H1 (cell line): Measurements from ENCODE around the gene PCTP. TPM values are rescaled to one million over a fixed set of nuclear protein-coding genes. Genes with fewer than 3 reads are reported as not detected.

Experiments
- CTCF ChIA-PET: fragments of 300-600 bp; sonication (Branson Sonifier 250); formaldehyde crosslinking; loops from one replicate; lab custom pipeline; 2021; ENCODE audit not compliant: partially characterized antibody; lab: Charles Lee
- POLR2A ChIA-PET: fragments of 300-600 bp; sonication (Branson Sonifier 250); formaldehyde crosslinking; loops from one replicate; lab custom pipeline; 2021; ENCODE audit warnings: inconsistent platforms; ENCODE audit not compliant: partially characterized antibody; lab: Charles Lee
- DNase-seq, 2 experiments: peaks; one replicate each; pipeline versions ENCODE4 v3.0.0 to v3.0.0-alpha.2; 2010 to 2022; ENCODE audit warnings: low spot score in 2 of 2, low read depth in 1 of 2, mixed read lengths in 1 of 2
- FAIRE-seq: peaks from 2 replicates; lab custom pipeline; 2011; peaks lifted over from hg19 to GRCh38; lab: Jason Lieb, UNC
- H2AFZ ChIP-seq: 2 replicates; pipeline ENCODE4 v1.8.1; 2012; ENCODE audit warnings: low read length, inconsistent platforms
- H2AK5ac ChIP-seq: 2 replicates; pipeline ENCODE4 v1.6.1; 2013; ENCODE audit warnings: low read depth, low read length
- H2BK120ac ChIP-seq: replicated peaks from 2 replicates; pipeline ENCODE3; 2013; ENCODE audit warnings: low read depth, low read length, inconsistent platforms
- H2BK12ac ChIP-seq: 2 replicates; pipeline ENCODE4 v1.6.1; 2013; ENCODE audit warnings: low read depth, low read length
- H2BK15ac ChIP-seq: 2 replicates; pipeline ENCODE4 v1.6.1; 2013; ENCODE audit warnings: low read length
- H2BK20ac ChIP-seq: 2 replicates; pipeline ENCODE4 v1.6.1; 2013; ENCODE audit warnings: low read length
- H2BK5ac ChIP-seq: 2 replicates; pipeline ENCODE4 v1.6.1; 2013; ENCODE audit warnings: low read depth, low read length
- H3K14ac ChIP-seq: 2 replicates; pipeline ENCODE4 v1.6.1; 2013; ENCODE audit warnings: inconsistent platforms; ENCODE audit not compliant: insufficient read length
- H3K18ac ChIP-seq: 2 replicates; pipeline ENCODE4 v1.6.1; 2013; ENCODE audit warnings: low read length; ENCODE audit errors: extremely low read depth
- H3K23ac ChIP-seq: 2 replicates; pipeline ENCODE4 v1.6.1; 2013; ENCODE audit warnings: inconsistent platforms; ENCODE audit not compliant: insufficient read length
- H3K23me2 ChIP-seq: 2 replicates; pipeline ENCODE4 v1.6.1; 2013; ENCODE audit warnings: low read depth, low read length
- H3K27ac ChIP-seq: 2 replicates; pipeline ENCODE4 v1.6.1; 2011; ENCODE audit warnings: low read depth, low read length, inconsistent platforms
- H3K27me3 ChIP-seq, 4 experiments: replicated peaks in 1 of 4; 1 replicate in 1 of 4; 2 replicates in 3 of 4; pipeline versions ENCODE4 v1.6.1 to v1.8.1; 2011 to 2013; ENCODE audit warnings: low read length in 3 of 4, mild to moderate bottlenecking in 3 of 4, inconsistent platforms in 2 of 4, mixed read lengths in 2 of 4, moderate library complexity in 1 of 4; ENCODE audit not compliant: control insufficient read depth in 3 of 4, insufficient read depth in 3 of 4; ENCODE audit errors: extremely low read depth in 1 of 4
- H3K36me3 ChIP-seq, 4 experiments: 2 replicates each; pipeline versions ENCODE4 v1.6.1 to v1.8.1; 2011 to 2013; ENCODE audit warnings: mild to moderate bottlenecking in 4 of 4, low read length in 3 of 4, moderate library complexity in 2 of 4, control low read depth in 1 of 4, inconsistent platforms in 1 of 4; ENCODE audit not compliant: insufficient read depth in 4 of 4, control insufficient read depth in 2 of 4
- H3K4ac ChIP-seq: replicated peaks from 2 replicates; pipeline ENCODE3; 2013; ENCODE audit warnings: low read length, low read depth, mixed read lengths, inconsistent platforms; ENCODE audit not compliant: insufficient read length
- H3K4me1 ChIP-seq, 4 experiments: replicated peaks in 1 of 4; 1 replicate in 1 of 4; 2 replicates in 3 of 4; pipeline versions ENCODE4 v1.6.1 to v1.8.1; 2011 to 2013; ENCODE audit warnings: low read length in 3 of 4, inconsistent platforms in 2 of 4, mixed read lengths in 1 of 4; ENCODE audit not compliant: insufficient read depth in 4 of 4, control insufficient read depth in 3 of 4
- H3K4me2 ChIP-seq, 2 experiments: 2 replicates each; pipeline versions ENCODE4 v1.6.1 to v1.8.1; 2011 to 2013; ENCODE audit warnings: low read depth in 2 of 2, low read length in 2 of 2, control low read depth in 1 of 2, inconsistent platforms in 1 of 2, mild to moderate bottlenecking in 1 of 2; ENCODE audit not compliant: insufficient read depth in 1 of 2
- H3K4me3 ChIP-seq, 4 experiments: fragments of 200-600, 300-600 bp in 1 of 4; sonication (generic), shearing (Covaris generic), sonication (Bioruptor Twin) in 1 of 4; 2 replicates each; pipeline versions ENCODE4 v1.5.1 to v1.8.1; 2011 to 2016; ENCODE audit warnings: low read length in 4 of 4, low read depth in 3 of 4, control low read depth in 2 of 4, inconsistent platforms in 2 of 4, mild to moderate bottlenecking in 2 of 4, mixed read lengths in 1 of 4, moderate library complexity in 1 of 4; ENCODE audit not compliant: insufficient read depth in 2 of 4; ENCODE audit errors: extremely low read depth in 1 of 4
- H3K56ac ChIP-seq: replicated peaks from 2 replicates; pipeline ENCODE3; 2013; ENCODE audit warnings: low read depth, mild to moderate bottlenecking, mixed read lengths, low read length, inconsistent platforms; ENCODE audit not compliant: insufficient read length
- H3K79me1 ChIP-seq: 2 replicates; pipeline ENCODE4 v1.6.1; 2013; ENCODE audit warnings: low read depth, low read length, control low read depth
- H3K79me2 ChIP-seq, 2 experiments: 2 replicates each; pipeline versions ENCODE4 v1.6.1 to v1.8.1; 2012 to 2013; ENCODE audit warnings: low read length in 2 of 2, mild to moderate bottlenecking in 2 of 2, inconsistent platforms in 1 of 2; ENCODE audit not compliant: insufficient read depth in 2 of 2, control insufficient read depth in 1 of 2
- H3K9ac ChIP-seq, 4 experiments: replicated peaks in 1 of 4; 1 replicate in 1 of 4; 2 replicates in 3 of 4; pipeline versions ENCODE4 v1.6.1 to v1.8.1; 2011 to 2013; ENCODE audit warnings: low read depth in 3 of 4, low read length in 3 of 4, control low read depth in 2 of 4, mild to moderate bottlenecking in 2 of 4, moderate library complexity in 2 of 4, inconsistent platforms in 1 of 4; ENCODE audit errors: extremely low read depth in 1 of 4
- H3K9me3 ChIP-seq, 2 experiments: 2 replicates each; pipeline versions ENCODE4 v1.6.1 to v1.8.1; 2012 to 2013; ENCODE audit warnings: mild to moderate bottlenecking in 2 of 2, moderate library complexity in 2 of 2, control low read depth in 1 of 2, inconsistent platforms in 1 of 2, low read depth in 1 of 2, low read length in 1 of 2, mixed read lengths in 1 of 2; ENCODE audit not compliant: insufficient read depth in 2 of 2
- H4K20me1 ChIP-seq, 2 experiments: replicated peaks in 1 of 2; 2 replicates each; pipeline versions ENCODE3 to v1.8.1; 2011 to 2013; ENCODE audit warnings: inconsistent platforms in 2 of 2, low read length in 2 of 2, mild to moderate bottlenecking in 1 of 2; ENCODE audit not compliant: insufficient read depth in 2 of 2, control insufficient read depth in 1 of 2
- H4K5ac ChIP-seq: 2 replicates; pipeline ENCODE4 v1.6.1; 2013; ENCODE audit warnings: low read length, low read depth, mixed read lengths, inconsistent platforms; ENCODE audit not compliant: insufficient read length
- H4K8ac ChIP-seq: 2 replicates; pipeline ENCODE4 v1.8.0; 2013; ENCODE audit warnings: mild to moderate bottlenecking, moderate library complexity, low read length, inconsistent platforms; ENCODE audit not compliant: insufficient read depth; ENCODE audit errors: extremely low read depth
- H4K91ac ChIP-seq: replicated peaks from 2 replicates; pipeline ENCODE3; 2013; ENCODE audit warnings: low read length, mixed read lengths, inconsistent platforms; ENCODE audit not compliant: insufficient read length
- BACH1 ChIP-seq: IDR thresholded peaks from 2 replicates; pipeline ENCODE4 v1.6.1; 2012; ENCODE audit warnings: low read length, improper control_type of control experiment
- CREB1 ChIP-seq: IDR thresholded peaks from 2 replicates; pipeline ENCODE4 v1.6.1; 2012; ENCODE audit warnings: inconsistent platforms
- FOSL1 ChIP-seq: IDR thresholded peaks from 2 replicates; pipeline ENCODE4 v1.6.1; 2011; ENCODE audit warnings: mild to moderate bottlenecking, low read depth, low read length, moderate library complexity; ENCODE audit not compliant: insufficient read depth
- JUN ChIP-seq: IDR thresholded peaks from 2 replicates; pipeline ENCODE4 v1.6.1; 2011; ENCODE audit warnings: low read depth, mild to moderate bottlenecking, improper control_type of control experiment, low read length
- MAFK ChIP-seq: IDR thresholded peaks from 2 replicates; pipeline ENCODE4 v1.6.1; 2012; ENCODE audit warnings: low read depth, mild to moderate bottlenecking, improper control_type of control experiment, low read length
- NANOG ChIP-seq: IDR thresholded peaks from 2 replicates; pipeline ENCODE4 v1.6.1; 2011; ENCODE audit warnings: low read length, low read depth, mild to moderate bottlenecking, inconsistent platforms; ENCODE audit not compliant: insufficient read depth, poor library complexity, severe bottlenecking
- NRF1 ChIP-seq: IDR thresholded peaks from 2 replicates; pipeline ENCODE4 v1.6.1; 2011; ENCODE audit warnings: mild to moderate bottlenecking, low read depth, low read length, improper control_type of control experiment
- POLR2AphosphoS5 ChIP-seq: IDR thresholded peaks from 2 replicates; pipeline ENCODE4 v1.6.1; 2011; ENCODE audit warnings: low read depth, low read length
- RFX5 ChIP-seq: IDR thresholded peaks from 2 replicates; pipeline ENCODE4 v1.6.1; 2011; ENCODE audit warnings: low read depth, low read length, improper control_type of control experiment, borderline replicate concordance
- RNF2 ChIP-seq: fragments of 200-900, 300-1000 bp; sonication (generic); IDR thresholded peaks from 2 replicates; pipeline ENCODE4 v1.7.1; 2016; ENCODE audit warnings: borderline replicate concordance, low read depth, mild to moderate bottlenecking, antibody characterized with exemption, low read length; ENCODE audit not compliant: poor library complexity, severe bottlenecking; ENCODE audit errors: missing control alignments
- SIN3A ChIP-seq, 2 experiments: IDR thresholded peaks in 1 of 2; conservative IDR thresholded peaks in 1 of 2; 2 replicates each; pipeline ENCODE4 v1.6.1; 2011 to 2012; ENCODE audit warnings: low read length in 2 of 2, improper control_type of control experiment in 1 of 2, low read depth in 1 of 2, mild to moderate bottlenecking in 1 of 2
- SP1 ChIP-seq: IDR thresholded peaks from 2 replicates; pipeline ENCODE4 v1.6.1; 2011; ENCODE audit warnings: low read depth, low read length
- SRF ChIP-seq: IDR thresholded peaks from 2 replicates; pipeline ENCODE4 v1.6.1; 2011; ENCODE audit warnings: mild to moderate bottlenecking, low read depth, low read length, moderate library complexity
- YY1 ChIP-seq: IDR thresholded peaks from 2 replicates; pipeline ENCODE4 v1.6.1; 2011; ENCODE audit warnings: low read depth, mild to moderate bottlenecking, low read length
- WGBS, 2 experiments: shearing (Covaris generic) in 1 of 2; methylation state at CpG; one replicate each; pipeline versions ENCODE4 v1.1.6 to v1.1.7; 2013 to 2015; ENCODE audit warnings: low lambda C conversion rate in 2 of 2, mixed read lengths in 2 of 2, inconsistent platforms in 1 of 2, low coverage in 1 of 2, missing lambda C conversion rate in 1 of 2; ENCODE audit not compliant: insufficient replicate concordance in 2 of 2, insufficient coverage in 1 of 2, insufficient read length in 1 of 2; ENCODE audit errors: extremely low coverage in 1 of 2, missing lambda C conversion rate in 1 of 2; 5-methylcytosine and 5-hydroxymethylcytosine counted together
- polyA plus RNA-seq, 7 experiments: library from polyadenylated mRNA; depleted of rRNA in 3 of 7; stranded (reverse) in 5 of 7; unstranded in 2 of 7; fragments of >200 nt in 5 of 7; fragments of 200-250 nt in 2 of 7; gene quantifications; 1 replicate in 5 of 7; 2 replicates in 1 of 7; 4 replicates in 1 of 7; pipeline versions ENCODE4 v1.2.1 to v1.2.3, GENCODE V29; 2011 to 2013; ENCODE audit warnings: missing spikeins in 2 of 7, mixed read lengths in 2 of 7
- total RNA-seq: library from RNA; stranded (reverse); fragmentation: NEBNext Ultra II Directional; extraction: Animal tissue kit (Norgen Biotek cat#: 25700); gene quantifications from 2 replicates; pipeline ENCODE4 v1.2.1, GENCODE V29; 2021
- TF ChIP-seq, protein P1 (sequence below): IDR thresholded peaks from 2 replicates; pipeline ENCODE4 v1.6.1; 2012; ENCODE audit warnings: inconsistent platforms

PCTP gene
- total and polyA plus RNA-seq, 2 of the 8 experiments (the other 6 are each of a cell fraction or from before 2014, with no cell fraction given), result 14.1 to 14.6 TPM

DNA sequence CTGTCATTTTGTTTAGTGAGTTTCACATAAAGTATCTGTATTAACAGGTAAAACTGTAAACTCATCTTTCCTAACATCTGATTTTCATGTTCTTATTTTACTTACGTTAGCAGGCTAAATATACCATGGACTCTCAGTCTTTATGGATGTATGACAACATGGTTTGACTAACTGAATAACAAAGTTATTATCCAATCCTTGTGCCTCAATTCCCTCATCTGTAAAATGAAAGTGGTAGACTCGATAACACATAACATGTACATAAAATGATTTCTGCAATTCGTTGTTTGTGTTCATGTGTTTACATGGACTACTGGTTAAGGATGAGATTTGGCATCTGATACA, 9.5 kb upstream of the PCTP start:
- no peak for FAIRE-seq
- Histone ChIP-seq H2BK120ac (no peak overlapping the region), H4K20me1 (no peaks in the 10 kb centered on the region), H2AFZ (no peak overlapping the region), H3K79me2 (no peaks in the 10 kb centered on the region), H3K23me2 (no peaks in the 10 kb centered on the region), H3K9me3 (no peaks in the 10 kb centered on the region), H3K36me3 (no peaks in the 10 kb centered on the region), H2BK5ac (no peak overlapping the region), H3K18ac (no peak overlapping the region), H3K9ac (no peak overlapping the region), H3K14ac (no peak overlapping the region), H3K23ac (no peak overlapping the region), H4K8ac (no peak overlapping the region), H2BK15ac (no peak overlapping the region), H3K4me3 (no peak overlapping the region), H3K79me1 (no peaks in the 10 kb centered on the region), H3K56ac (no peak overlapping the region), H2AK5ac (no peak overlapping the region), H3K27ac (no peak overlapping the region), H3K4me1 (no peaks in the 10 kb centered on the region), H3K4ac (no peak overlapping the region), H3K4me2 (no peak overlapping the region), H3K27me3 (no peaks in the 10 kb centered on the region), H2BK12ac (no peak overlapping the region), H4K5ac (no peak overlapping the region), H4K91ac (no peak overlapping the region), H2BK20ac (no peak overlapping the region)
- 93% methylated on average over 3 of the region's 3 CpGs; no CpG with 5 or more reads in 1 of the 2 experiments for WGBS, 2 experiments
- ChIA-PET CTCF (interaction anchor here (1.4 to 2.4 kb wide), 5 partner anchors 8 to 193 kb away, joined by 4 to 10 read pairs (median 7); partner anchors contain the start of gene PCTP), POLR2A (no interaction called here)
- DNase-seq, result no peak
- TF ChIP-seq NRF1 (no peak), BACH1 (no peak), SP1 (no peak), NANOG (no peak), RFX5 (no peak), SIN3A (conservative IDR thresholded peaks at IDR 0.05 in 1 of 2, IDR thresholded peaks at IDR 0.05 in 1 of 2; ENCODE audit: low read depth in 1 of 2, low read length in 2 of 2) (no peak), MAFK (no peak), POLR2AphosphoS5 (no peak), JUN (no peak), FOSL1 (no peak), CREB1 (no peak), RNF2 (no peak), YY1 (no peak), SRF (no peak)
- TF ChIP-seq, protein P1, sequence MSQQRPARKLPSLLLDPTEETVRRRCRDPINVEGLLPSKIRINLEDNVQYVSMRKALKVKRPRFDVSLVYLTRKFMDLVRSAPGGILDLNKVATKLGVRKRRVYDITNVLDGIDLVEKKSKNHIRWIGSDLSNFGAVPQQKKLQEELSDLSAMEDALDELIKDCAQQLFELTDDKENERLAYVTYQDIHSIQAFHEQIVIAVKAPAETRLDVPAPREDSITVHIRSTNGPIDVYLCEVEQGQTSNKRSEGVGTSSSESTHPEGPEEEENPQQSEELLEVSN, result no peak
